Measurements from ENCODE around the gene MASP1.

DNA sequence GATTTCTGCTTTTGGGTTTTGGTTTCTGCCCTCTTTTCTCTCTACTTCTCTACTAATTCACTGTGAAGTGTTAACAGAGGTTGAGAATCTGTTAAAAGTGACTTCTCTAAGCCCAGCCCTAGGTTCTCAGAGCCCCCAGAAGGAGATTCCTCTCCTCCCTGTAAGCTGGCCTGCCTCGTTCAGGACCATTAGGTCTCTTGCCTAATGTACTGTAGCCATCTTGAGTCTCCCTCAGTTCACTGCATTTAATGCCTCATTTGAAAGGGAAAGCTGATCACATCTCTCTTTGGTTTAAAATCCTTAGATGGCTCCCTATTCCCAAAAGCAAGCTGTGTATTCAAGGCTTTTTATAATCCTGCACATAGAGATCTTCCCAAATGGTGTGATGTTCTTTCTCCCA lies 77.9 kb downstream of the MASP1 start:
- TF ChIP-seq CTCF (IDR thresholded peaks at IDR 0.05) = no peak
- TF ChIP-seq POLR2A (IDR thresholded peaks at IDR 0.05) = no peak
- no peak for TF ChIP-seq POLR2AphosphoS5 (IDR thresholded peaks at IDR 0.05)
- no peak for TF ChIP-seq EP300 (IDR thresholded peaks at IDR 0.05)

Measured in suprapubic skin (tissue), 4 donors.